Measurements from ENCODE around the gene PLCXD1. TPM values are rescaled to one million over a fixed set of nuclear protein-coding genes. Genes with fewer than 3 reads are reported as not detected.

Gene PLCXD1
- total RNA-seq, 2 experiments from 2014 or later: 42.2 to 46.5 TPM

- Mint-ChIP-seq H3K4me3 (no peak overlapping the region), H3K27ac (no peak overlapping the region), H3K9me3 (no peaks in the 10 kb centered on the region), H3K27me3 (peaks cover 1% of the 10 kb centered on the region), H3K4me1 (ENCODE audit: low read depth) (no peaks in the 10 kb centered on the region), H3K36me3 (peaks cover 9% of the 10 kb centered on the region)
- CTCF ChIA-PET: no interaction called here
- POLR2A ChIA-PET: no interaction called here
- no peak for DNase-seq
- intact Hi-C loops (cut with micrococcal nuclease): no loop called here
Observed at GRCh38 chrX:331825-332495, 50.8 kb downstream of the PLCXD1 start.

GRCh38 chrX:332496-332860, 51.3 kb downstream of the PLCXD1 start:
- ChIA-PET CTCF (no interaction called here), POLR2A (no interaction called here)
- DNase-seq: no peak
- Mint-ChIP-seq H3K9me3 (no peaks in the 10 kb centered on the region), H3K27me3 (peaks cover 1% of the 10 kb centered on the region), H3K4me3 (no peak overlapping the region), H3K27ac (no peak overlapping the region), H3K36me3 (peaks cover 12% of the 10 kb centered on the region), H3K4me1 (ENCODE audit: low read depth) (no peaks in the 10 kb centered on the region)
- intact Hi-C loops (cut with micrococcal nuclease): no loop called here

DNA sequence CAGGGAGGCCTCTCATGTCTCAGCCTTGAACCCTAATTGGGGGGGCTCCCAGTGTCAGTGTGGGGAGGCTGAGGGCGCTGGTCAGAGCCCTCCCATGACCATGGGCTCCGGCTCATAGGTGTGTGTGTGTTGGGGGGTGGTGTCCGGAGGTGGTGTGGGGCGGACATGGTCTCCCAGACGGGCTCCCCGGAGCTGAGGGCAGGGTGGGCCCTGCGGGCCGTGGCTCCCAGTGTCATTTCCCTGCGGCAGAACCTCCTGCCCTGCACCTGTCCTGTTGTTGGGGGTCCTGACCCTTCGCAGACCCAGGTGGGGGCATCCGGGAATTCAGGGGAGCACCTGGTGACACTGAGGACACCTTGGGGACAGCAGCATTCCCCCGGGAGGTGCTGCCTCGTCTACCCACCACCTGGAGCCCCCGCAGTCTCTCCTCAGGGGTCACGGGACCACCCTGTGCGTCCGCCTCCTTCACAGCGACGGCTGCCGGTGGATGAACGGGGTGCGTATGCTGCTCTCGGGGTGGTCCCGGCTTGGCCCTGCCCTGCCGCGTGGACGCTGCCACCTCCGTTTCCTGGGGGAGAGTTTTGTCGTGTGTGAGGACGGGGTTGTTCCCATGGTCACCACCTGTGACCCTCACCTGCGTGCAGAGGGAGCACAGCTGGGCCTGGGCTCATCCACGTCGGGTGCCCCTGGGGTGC, 51.9 kb downstream of the PLCXD1 start:
- ChIA-PET POLR2A (no interaction called here), CTCF (no interaction called here)
- no peak for DNase-seq
- no peaks in the 10 kb centered on the region for H3K9me3 Mint-ChIP-seq
- no peaks in the 10 kb centered on the region for H3K4me1 Mint-ChIP-seq (ENCODE audit: low read depth)
- no peak overlapping the region for H3K4me3 Mint-ChIP-seq
- peaks cover 1% of the 10 kb centered on the region for H3K27me3 Mint-ChIP-seq
- H3K36me3 Mint-ChIP-seq: peaks cover 15% of the 10 kb centered on the region
- intact Hi-C loops (cut with micrococcal nuclease): no loop called here
- no peak overlapping the region for H3K27ac Mint-ChIP-seq

- CTCF ChIA-PET: no interaction called here
- no peak overlapping the region for H3K4me3 Mint-ChIP-seq
- intact Hi-C loops (cut with micrococcal nuclease): no loop called here
Observed at GRCh38 chrX:333611-334311, 52.6 kb downstream of the PLCXD1 start.

DNA sequence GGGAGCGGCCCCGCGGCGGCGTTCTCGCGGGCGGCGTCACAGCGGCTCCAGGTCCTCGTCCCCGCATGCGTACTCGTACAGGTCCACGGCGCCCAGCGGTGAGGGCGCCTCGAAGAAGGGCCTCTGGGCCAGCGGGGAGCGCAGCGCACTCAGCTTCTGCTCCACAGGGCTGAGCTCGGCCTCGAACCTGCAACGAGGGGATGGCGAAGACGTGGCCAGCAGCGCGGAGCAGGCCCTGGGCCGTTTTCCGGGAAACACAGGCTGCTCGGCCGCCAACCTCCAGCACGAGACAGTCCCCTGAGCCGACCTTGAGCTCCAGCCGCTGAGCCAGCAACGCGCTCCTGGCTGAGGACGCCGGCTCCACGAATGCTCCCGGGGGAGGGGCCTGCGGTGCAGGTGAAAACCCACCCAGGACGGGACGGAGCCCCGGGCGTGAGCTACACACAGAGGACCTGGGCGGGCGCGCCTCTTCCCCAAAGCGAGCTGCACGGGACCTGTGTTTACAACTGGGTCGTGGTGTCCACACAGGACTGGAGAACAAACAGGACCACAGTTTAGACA, 53.2 kb downstream of the PLCXD1 start:
- ChIA-PET CTCF (no interaction called here), POLR2A (no interaction called here)
- Mint-ChIP-seq H3K36me3 (peaks cover 19% of the 10 kb centered on the region), H3K4me1 (ENCODE audit: low read depth) (no peaks in the 10 kb centered on the region), H3K9me3 (no peaks in the 10 kb centered on the region), H3K27ac (no peak overlapping the region), H3K27me3 (peaks cover under 1% of the 10 kb centered on the region), H3K4me3 (no peak overlapping the region)
- no peak for DNase-seq
- intact Hi-C loops (cut with micrococcal nuclease): no loop called here

More at GRCh38 chrX:333611-334311, 52.6 kb downstream of the PLCXD1 start:
- peaks cover 1% of the 10 kb centered on the region for H3K27me3 Mint-ChIP-seq
- peaks cover 17% of the 10 kb centered on the region for H3K36me3 Mint-ChIP-seq
- DNase-seq: no peak
- H3K4me1 Mint-ChIP-seq (ENCODE audit: low read depth): no peaks in the 10 kb centered on the region
- POLR2A ChIA-PET: no interaction called here
- H3K27ac Mint-ChIP-seq: no peak overlapping the region
- no peaks in the 10 kb centered on the region for H3K9me3 Mint-ChIP-seq

GRCh38 chrX:334971-335757, 54.0 kb downstream of the PLCXD1 start:
- H3K36me3 Mint-ChIP-seq: peaks cover 19% of the 10 kb centered on the region
- ChIA-PET POLR2A (no interaction called here), CTCF (no interaction called here)
- no peaks in the 10 kb centered on the region for H3K27me3 Mint-ChIP-seq
- DNase-seq: no peak
- intact Hi-C loops (cut with micrococcal nuclease): no loop called here
- no peaks in the 10 kb centered on the region for H3K4me1 Mint-ChIP-seq (ENCODE audit: low read depth)
- no peak overlapping the region for H3K27ac Mint-ChIP-seq
- H3K9me3 Mint-ChIP-seq: no peaks in the 10 kb centered on the region
- no peak overlapping the region for H3K4me3 Mint-ChIP-seq

- Mint-ChIP-seq H3K4me1 (ENCODE audit: low read depth) (no peaks in the 10 kb centered on the region), H3K4me3 (no peak overlapping the region), H3K9me3 (no peaks in the 10 kb centered on the region), H3K36me3 (peaks cover 19% of the 10 kb centered on the region), H3K27ac (no peak overlapping the region), H3K27me3 (no peaks in the 10 kb centered on the region)
- no peak for DNase-seq
- ChIA-PET POLR2A (no interaction called here), CTCF (no interaction called here)
- intact Hi-C loops (cut with micrococcal nuclease): no loop called here
Observed at GRCh38 chrX:335758-336155, 54.6 kb downstream of the PLCXD1 start.

DNA sequence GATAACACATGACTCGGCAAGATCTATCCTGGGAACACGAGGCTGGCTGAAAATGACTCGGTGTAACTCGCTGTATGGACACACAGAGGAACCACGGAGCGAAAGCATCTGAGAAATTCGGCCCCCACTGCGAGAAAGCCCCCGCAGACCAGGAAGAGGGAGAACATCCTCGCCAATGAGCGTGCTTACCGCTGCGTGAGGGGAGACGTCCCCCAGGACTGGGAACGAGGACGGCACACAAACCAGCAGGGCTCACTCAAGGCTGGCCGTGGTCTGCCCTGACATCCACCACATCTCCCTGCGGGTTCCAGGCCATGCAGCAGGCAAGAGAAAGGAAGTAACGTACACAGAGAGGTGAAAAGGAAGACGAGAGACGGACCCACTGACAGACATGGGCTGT, 55.0 kb downstream of the PLCXD1 start:
- DNase-seq: no peak
- Mint-ChIP-seq H3K4me1 (ENCODE audit: low read depth) (no peaks in the 10 kb centered on the region), H3K9me3 (no peaks in the 10 kb centered on the region)

DNA sequence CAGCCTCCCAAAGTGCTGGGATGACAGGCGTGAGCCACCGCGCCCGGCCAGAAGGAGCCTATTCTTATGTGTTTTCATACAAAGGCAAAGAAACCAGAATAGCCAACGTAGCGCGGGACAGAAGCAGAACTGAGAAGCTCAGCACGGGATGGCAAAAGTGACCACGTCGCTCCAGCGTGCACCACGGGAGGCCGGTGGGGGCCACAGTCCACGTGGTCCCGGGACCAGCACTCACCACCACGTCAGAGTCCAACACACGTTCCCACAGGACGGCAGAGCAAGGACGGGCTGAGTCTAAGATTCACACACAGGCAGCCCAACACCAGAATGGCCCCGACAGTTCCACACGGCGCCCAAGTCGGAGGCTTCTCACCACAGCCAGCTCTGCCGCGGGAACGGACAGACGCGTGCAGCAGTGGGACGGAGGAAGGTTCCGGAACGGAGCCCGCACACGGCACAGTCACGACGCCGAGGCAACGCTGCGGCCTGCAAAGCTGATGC, 56.2 kb downstream of the PLCXD1 start:
- H3K4me1 Mint-ChIP-seq (ENCODE audit: low read depth): no peaks in the 10 kb centered on the region
- no peak for DNase-seq
- intact Hi-C loops (cut with micrococcal nuclease): no loop called here
- ChIA-PET POLR2A (no interaction called here), CTCF (no interaction called here)
- H3K4me3 Mint-ChIP-seq: no peak overlapping the region
- H3K9me3 Mint-ChIP-seq: no peaks in the 10 kb centered on the region
- peaks cover 23% of the 10 kb centered on the region for H3K36me3 Mint-ChIP-seq
- H3K27me3 Mint-ChIP-seq: no peaks in the 10 kb centered on the region
- H3K27ac Mint-ChIP-seq: no peak overlapping the region

More for the DNA sequence above, 55.0 kb downstream of the PLCXD1 start:
- CTCF ChIA-PET: no interaction called here
- Mint-ChIP-seq H3K27me3 (no peaks in the 10 kb centered on the region), H3K27ac (no peak overlapping the region), H3K4me3 (no peak overlapping the region), H3K36me3 (peaks cover 19% of the 10 kb centered on the region)
- intact Hi-C loops (cut with micrococcal nuclease): no loop called here
- POLR2A ChIA-PET: no interaction called here

DNA sequence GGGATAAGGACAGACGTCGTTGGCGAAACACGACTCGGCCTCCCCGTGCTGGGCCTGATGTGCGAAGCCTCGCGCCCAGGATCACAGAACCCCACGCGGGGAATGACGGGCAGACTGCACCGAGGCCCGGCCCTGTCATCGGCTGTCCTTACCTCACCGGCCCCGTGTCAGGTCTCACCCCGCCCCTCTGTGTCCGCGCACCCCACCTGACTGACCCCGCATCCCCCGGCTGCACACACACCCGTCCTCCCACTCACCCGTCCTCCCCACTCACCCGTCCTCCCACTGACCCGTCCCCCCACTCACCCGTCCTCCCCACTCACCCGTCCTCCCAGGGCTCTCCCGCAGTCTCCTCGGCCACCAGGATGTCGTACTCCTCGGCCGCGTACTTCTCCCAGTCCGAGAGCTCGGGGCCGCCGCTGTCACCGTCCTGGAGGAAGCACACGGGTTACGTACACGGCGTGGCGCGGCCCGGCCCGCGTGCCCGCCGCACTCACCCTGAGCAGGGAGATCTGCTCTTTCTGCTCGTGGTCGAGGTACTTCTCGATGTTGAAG, 57.2 kb downstream of the PLCXD1 start:
- intact Hi-C loops (cut with micrococcal nuclease): no loop called here
- no peaks in the 10 kb centered on the region for H3K4me1 Mint-ChIP-seq (ENCODE audit: low read depth)
- ChIA-PET POLR2A (no interaction called here), CTCF (no interaction called here)
- H3K4me3 Mint-ChIP-seq: no peak overlapping the region
- H3K27ac Mint-ChIP-seq: no peak overlapping the region
- H3K9me3 Mint-ChIP-seq: no peaks in the 10 kb centered on the region
- peaks cover 22% of the 10 kb centered on the region for H3K36me3 Mint-ChIP-seq
- no peak for DNase-seq
- no peaks in the 10 kb centered on the region for H3K27me3 Mint-ChIP-seq

- Mint-ChIP-seq H3K9me3 (no peaks in the 10 kb centered on the region), H3K27me3 (no peaks in the 10 kb centered on the region), H3K36me3 (peaks cover 21% of the 10 kb centered on the region), H3K27ac (no peak overlapping the region), H3K4me1 (ENCODE audit: low read depth) (no peaks in the 10 kb centered on the region), H3K4me3 (no peak overlapping the region)
- no peak for DNase-seq
- POLR2A ChIA-PET: no interaction called here
- CTCF ChIA-PET: no interaction called here
- intact Hi-C loops (cut with micrococcal nuclease): no loop called here
Observed at GRCh38 chrX:338836-339400, 57.7 kb downstream of the PLCXD1 start.

- no peak for DNase-seq
- H3K27ac Mint-ChIP-seq: no peak overlapping the region
- H3K9me3 Mint-ChIP-seq: no peaks in the 10 kb centered on the region
- CTCF ChIA-PET: no interaction called here
- H3K27me3 Mint-ChIP-seq: no peaks in the 10 kb centered on the region
- intact Hi-C loops (cut with micrococcal nuclease): no loop called here
- H3K36me3 Mint-ChIP-seq: peaks cover 21% of the 10 kb centered on the region
- no peak overlapping the region for H3K4me3 Mint-ChIP-seq
- no peaks in the 10 kb centered on the region for H3K4me1 Mint-ChIP-seq (ENCODE audit: low read depth)
- POLR2A ChIA-PET: no interaction called here
Observed at GRCh38 chrX:340121-340520, 58.9 kb downstream of the PLCXD1 start.
